PC-3 (cell line): ENCODE results near the gene CFAP161. TPM values are rescaled to one million over a fixed set of nuclear protein-coding genes. Genes with fewer than 3 reads are reported as not detected.

Source experiments
- ATAC-seq: fragments of 200-7000 bp; cut with Tn5 transposase; 2 replicates; pipeline ENCODE4 v1.9.1; 2020; ENCODE audit warnings: mild to moderate bottlenecking, moderate library complexity
- BruUV-seq: library from RNA; stranded (reverse); fragments of 400-500 nt; replicated peaks from 2 replicates; lab custom pipeline; 2021; lab: Mats Ljungman, UMichigan
- CTCF ChIA-PET: fragments of 300-600 bp; sonication (Branson Sonifier 250); formaldehyde crosslinking; loops from one replicate; lab custom pipeline; 2022; ENCODE audit warnings: antibody characterized with exemption; lab: Charles Lee
- POLR2A ChIA-PET: fragments of 300-600 bp; sonication (Branson Sonifier 250); formaldehyde crosslinking; loops from one replicate; lab custom pipeline; 2022; ENCODE audit warnings: antibody characterized with exemption; ENCODE audit not compliant: unreplicated experiment; lab: Charles Lee
- DNase-seq: peaks from one replicate; pipeline ENCODE4 v3.0.0-alpha.2; 2015
- H2AFZ ChIP-seq: fragments of 300-600 bp; sonication (generic); 2 replicates; pipeline ENCODE4 v1.6.0; 2016; ENCODE audit warnings: antibody characterized with exemption, low read length
- H3F3A ChIP-seq: fragments of 300-600 bp; sonication (generic); one replicate; pipeline ENCODE4 v1.6.0; 2017; ENCODE audit warnings: antibody characterized with exemption, low read length, control low read depth, mild to moderate bottlenecking; ENCODE audit not compliant: unreplicated experiment
- H3K27ac ChIP-seq: fragments of 300-600 bp; sonication (generic); 2 replicates; pipeline ENCODE4 v1.5.1; 2016; ENCODE audit warnings: mild to moderate bottlenecking, low read length
- H3K27me3 ChIP-seq: fragments of 300-600 bp; sonication (generic); 2 replicates; pipeline ENCODE4 v1.6.1; 2016; ENCODE audit warnings: low read length, mixed read lengths
- H3K36me3 ChIP-seq: fragments of 300-600 bp; sonication (generic); 2 replicates; pipeline ENCODE4 v1.6.1; 2016; ENCODE audit warnings: low read depth, mixed run types, low read length, mixed read lengths
- H3K4me1 ChIP-seq: fragments of 300-600 bp; sonication (generic); 2 replicates; pipeline ENCODE4 v1.5.1; 2016; ENCODE audit warnings: low read length; ENCODE audit not compliant: insufficient read depth
- H3K4me2 ChIP-seq: fragments of 300-600 bp; sonication (generic); 2 replicates; pipeline ENCODE4 v1.6.0; 2016; ENCODE audit warnings: low read length
- H3K4me3 ChIP-seq: fragments of 300-600 bp; sonication (generic); 2 replicates; pipeline ENCODE4 v1.5.1; 2016; ENCODE audit warnings: mild to moderate bottlenecking, low read length, mixed read lengths
- H3K79me2 ChIP-seq: fragments of 300-600 bp; sonication (generic); 2 replicates; pipeline ENCODE4 v1.6.1; 2017; ENCODE audit warnings: low read length, mixed read lengths
- H3K9ac ChIP-seq: fragments of 300-600 bp; sonication (generic); 2 replicates; pipeline ENCODE4 v1.6.0; 2016; ENCODE audit warnings: mild to moderate bottlenecking, low read length
- H3K9me2 ChIP-seq: fragments of 300-600 bp; sonication (generic); replicated peaks from 2 replicates; pipeline ENCODE4 v1.6.1; 2016; ENCODE audit warnings: mixed run types, low read length, mixed read lengths
- H3K9me3 ChIP-seq: fragments of 300-600 bp; sonication (generic); 2 replicates; pipeline ENCODE4 v1.6.1; 2016; ENCODE audit warnings: low read length, mixed read lengths
- H4K20me1 ChIP-seq: fragments of 300-600 bp; sonication (generic); 2 replicates; pipeline ENCODE4 v1.6.1; 2016; ENCODE audit warnings: low read length, mixed read lengths
- CTCF ChIP-seq: fragments of 300-600 bp; sonication (generic); conservative IDR thresholded peaks from 2 replicates; pipeline ENCODE4 v1.5.1; 2017; ENCODE audit warnings: antibody characterized with exemption, low read depth, mild to moderate bottlenecking, low read length
- EZH2 ChIP-seq: fragments of 300-600 bp; sonication (generic); IDR thresholded peaks from one replicate; pipeline ENCODE4 v1.6.1; 2017; ENCODE audit warnings: antibody characterized with exemption, mild to moderate bottlenecking, low read length; ENCODE audit not compliant: unreplicated experiment
- EZH2phosphoT487 ChIP-seq: fragments of 300-600 bp; sonication (generic); IDR thresholded peaks from 2 replicates; pipeline ENCODE4 v1.6.1; 2018; ENCODE audit warnings: mild to moderate bottlenecking, antibody characterized with exemption, low read length, borderline replicate concordance
- intact Hi-C: fragments of 100-400 bp; cut with micrococcal nuclease; formaldehyde crosslinking; loops from 2 replicates; pipeline ENCODE4 v1.9.0; 2023
- total RNA-seq: library from RNA; depleted of rRNA; stranded (reverse); fragments of >200 nt; gene quantifications from 2 replicates; pipeline ENCODE4 v1.2.3, GENCODE V29; 2014

Gene CFAP161
- total RNA-seq, 1 experiment from 2014 or later, result 0.55 TPM

DNA sequence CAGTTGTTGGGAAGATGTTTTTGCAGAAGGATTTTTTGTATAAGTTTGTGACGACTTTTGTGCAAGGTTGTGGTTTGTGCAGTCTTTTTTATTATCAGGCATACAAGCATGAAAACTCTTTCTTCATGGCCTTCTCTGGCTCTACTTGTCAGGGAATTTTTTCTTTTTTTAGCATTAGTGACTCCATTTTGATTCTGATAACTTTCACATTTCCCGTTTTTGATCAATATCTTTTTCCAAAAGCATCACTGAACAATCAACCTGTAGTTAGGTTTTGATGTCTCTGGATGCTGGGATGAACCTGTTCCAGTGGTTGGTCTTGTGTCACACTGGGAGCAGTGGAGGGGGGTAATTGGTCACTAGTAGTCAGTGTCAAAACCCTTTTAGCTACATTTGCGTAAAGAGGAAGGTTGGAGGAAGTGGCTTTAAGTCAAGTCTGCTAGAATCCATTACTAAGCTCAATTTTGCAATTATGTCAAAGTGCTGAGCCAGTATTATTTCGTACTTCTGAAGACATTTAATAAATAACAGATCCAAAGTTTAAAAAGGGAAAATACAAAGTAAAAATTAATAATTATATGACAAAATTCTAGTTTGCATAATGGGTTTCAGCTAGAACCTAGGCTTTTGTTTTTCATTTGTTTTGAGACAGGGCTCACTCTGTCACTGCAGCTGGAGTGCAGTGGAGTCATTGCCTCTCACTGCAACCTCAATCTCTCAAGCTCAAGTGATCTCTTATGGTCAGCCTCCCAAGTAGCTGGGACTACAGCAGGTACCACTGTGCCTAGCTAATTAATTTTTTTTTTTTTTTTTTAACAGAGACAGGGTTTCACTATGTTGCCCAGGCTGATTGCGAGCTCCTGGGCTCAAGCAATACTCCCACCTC is 18.8 kb upstream of the CFAP161 start:
- no peaks in the 10 kb centered on the region for H3K36me3 ChIP-seq
- H3K9me3 ChIP-seq, result no peaks in the 10 kb centered on the region
- intact Hi-C loops, result no loop called here
- H3K27ac ChIP-seq, result no peak overlapping the region
- ATAC-seq (no peak), DNase-seq (no peak)
- H3K4me1 ChIP-seq, result no peaks in the 10 kb centered on the region
- ChIA-PET POLR2A (no interaction called here), CTCF (interaction anchor here (0.7 kb wide), 1 partner anchor 151 kb away, joined by 7 read pairs; no protein-coding TSS in a partner anchor)
- no peak overlapping the region for H3K4me3 ChIP-seq
- no peaks in the 10 kb centered on the region for H3K9me2 ChIP-seq
- no peaks in the 10 kb centered on the region for H3K79me2 ChIP-seq
- H2AFZ ChIP-seq, result no peak overlapping the region
- TF ChIP-seq CTCF (no peak), EZH2phosphoT487 (no peak), EZH2 (no peak)
- H4K20me1 ChIP-seq, result no peaks in the 10 kb centered on the region
- no peaks in the 10 kb centered on the region for H3F3A ChIP-seq
- H3K9ac ChIP-seq, result no peak overlapping the region
- peaks cover 13% of the 10 kb centered on the region for H3K27me3 ChIP-seq
- BruUV-seq, result no TSS peak
- no peak overlapping the region for H3K4me2 ChIP-seq

DNA sequence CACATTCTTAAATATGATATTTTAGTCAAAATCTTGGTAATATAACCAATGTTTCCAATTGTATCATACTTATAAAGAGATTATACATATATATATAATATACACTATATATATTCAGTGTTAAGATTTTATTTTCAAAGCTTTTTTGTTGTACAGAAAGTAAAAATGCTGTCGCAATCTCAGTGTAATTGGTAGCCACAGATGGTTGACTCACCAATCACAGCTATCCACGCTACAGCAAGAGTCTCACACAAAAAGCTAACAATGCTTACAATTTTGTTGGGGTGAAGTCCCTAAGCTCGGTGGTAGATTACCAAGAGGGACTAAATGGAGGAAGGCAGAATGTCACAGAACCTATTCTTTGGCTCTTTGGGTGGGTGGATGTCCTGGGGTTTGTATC is 16.9 kb upstream of the CFAP161 start:
- no peak for TF ChIP-seq EZH2
- no peak for TF ChIP-seq EZH2phosphoT487
- TF ChIP-seq CTCF, result no peak
- DNase-seq (no peak), ATAC-seq (no peak)
- Histone ChIP-seq H3K79me2 (no peaks in the 10 kb centered on the region), H3F3A (no peaks in the 10 kb centered on the region), H3K27me3 (no peaks in the 10 kb centered on the region), H3K36me3 (no peaks in the 10 kb centered on the region), H4K20me1 (no peaks in the 10 kb centered on the region), H2AFZ (no peak overlapping the region), H3K9me2 (no peaks in the 10 kb centered on the region), H3K4me2 (no peak overlapping the region), H3K27ac (no peak overlapping the region), H3K4me3 (no peak overlapping the region), H3K9me3 (no peaks in the 10 kb centered on the region), H3K4me1 (no peaks in the 10 kb centered on the region), H3K9ac (no peak overlapping the region)
- ChIA-PET CTCF (no interaction called here), POLR2A (no interaction called here)
- intact Hi-C loops, result no loop called here
- BruUV-seq, result no TSS peak

DNA sequence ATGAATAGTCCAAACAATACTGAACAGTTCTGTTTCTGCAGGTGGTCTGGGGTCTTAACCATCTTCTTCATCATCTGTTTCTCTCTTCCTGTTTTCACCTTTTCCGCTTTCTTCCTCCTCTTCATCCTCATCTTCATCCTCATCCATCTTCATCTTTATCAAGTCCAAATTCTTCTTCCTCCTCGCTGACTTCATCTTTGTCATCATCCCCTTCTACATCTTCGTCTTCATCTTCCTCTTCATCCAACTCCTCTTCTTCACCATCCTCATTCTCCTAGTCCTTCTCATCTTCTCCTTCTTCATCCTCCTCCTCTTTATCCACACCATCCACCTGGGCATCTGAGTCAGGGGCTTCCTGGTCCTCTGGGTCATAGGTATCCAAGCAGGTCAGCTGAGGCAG is 16.5 kb upstream of the CFAP161 start:
- ChIA-PET CTCF (no interaction called here), POLR2A (no interaction called here)
- Histone ChIP-seq H3K4me1 (no peaks in the 10 kb centered on the region), H3F3A (no peaks in the 10 kb centered on the region), H2AFZ (no peak overlapping the region), H3K79me2 (no peaks in the 10 kb centered on the region), H3K4me3 (no peak overlapping the region), H3K36me3 (no peaks in the 10 kb centered on the region), H3K4me2 (no peak overlapping the region), H3K27me3 (no peaks in the 10 kb centered on the region), H3K27ac (no peak overlapping the region), H3K9me2 (no peaks in the 10 kb centered on the region), H3K9ac (no peak overlapping the region), H3K9me3 (no peaks in the 10 kb centered on the region), H4K20me1 (no peaks in the 10 kb centered on the region)
- intact Hi-C loops, result no loop called here
- DNase-seq (no peak), ATAC-seq (no peak)
- BruUV-seq, result no TSS peak
- no peak for TF ChIP-seq EZH2phosphoT487
- TF ChIP-seq EZH2, result no peak
- TF ChIP-seq CTCF, result no peak
